Hepatocyte (in vitro differentiated cells): ENCODE measurements around the gene MATN4. TPM values are rescaled to one million over a fixed set of nuclear protein-coding genes. Genes with fewer than 3 reads are reported as not detected.

Experiments
- DNase-seq: peaks from one replicate; pipeline ENCODE4 v3.0.0-alpha.2; 2016; ENCODE audit warnings: low spot score
- H2AFZ ChIP-seq: fragments of 200-600 bp; sonication (generic); 2 replicates; pipeline ENCODE4 v1.6.0; 2016; ENCODE audit warnings: antibody characterized with exemption, mild to moderate bottlenecking
- H3K27ac ChIP-seq: fragments of 200-600 bp; sonication (generic); 2 replicates; pipeline ENCODE4 v1.5.1; 2016; ENCODE audit warnings: mild to moderate bottlenecking
- H3K27me3 ChIP-seq: fragments of 200-600 bp; sonication (generic); 2 replicates; pipeline ENCODE4 v1.6.1; 2016
- H3K36me3 ChIP-seq: fragments of 200-600 bp; sonication (generic); replicated peaks from 2 replicates; pipeline ENCODE4 v1.5.1; 2016; ENCODE audit warnings: low read depth; ENCODE audit not compliant: insufficient read depth
- H3K4me1 ChIP-seq: fragments of 200-600 bp; sonication (generic); 2 replicates; pipeline ENCODE4 v1.5.1; 2016; ENCODE audit warnings: mild to moderate bottlenecking, moderate library complexity; ENCODE audit not compliant: insufficient read depth
- H3K4me2 ChIP-seq: fragments of 200-600 bp; sonication (generic); 2 replicates; pipeline ENCODE4 v1.6.0; 2016
- H3K4me3 ChIP-seq: fragments of 200-600 bp; sonication (generic); 2 replicates; pipeline ENCODE4 v1.5.1; 2016; ENCODE audit warnings: mild to moderate bottlenecking
- H3K79me2 ChIP-seq: fragments of 200-600 bp; sonication (generic); 2 replicates; pipeline ENCODE4 v1.6.0; 2017; ENCODE audit warnings: mild to moderate bottlenecking
- H3K9me2 ChIP-seq: fragments of 200-600 bp; sonication (generic); replicated peaks from 2 replicates; pipeline ENCODE4 v1.6.0; 2017; ENCODE audit warnings: mild to moderate bottlenecking; ENCODE audit not compliant: insufficient read depth
- H3K9me3 ChIP-seq: fragments of 200-600 bp; sonication (generic); 2 replicates; pipeline ENCODE4 v1.5.1; 2016; ENCODE audit warnings: low read depth, mild to moderate bottlenecking
- H4K20me1 ChIP-seq: fragments of 200-600 bp; sonication (generic); 2 replicates; pipeline ENCODE4 v1.6.0; 2016; ENCODE audit warnings: mild to moderate bottlenecking; ENCODE audit not compliant: insufficient read depth, poor library complexity, severe bottlenecking
- CTCF ChIP-seq: fragments of 200-600 bp; sonication (generic); IDR thresholded peaks from 2 replicates; pipeline ENCODE4 v1.5.1; 2016; ENCODE audit warnings: antibody characterized with exemption, mild to moderate bottlenecking; ENCODE audit not compliant: poor library complexity
- EZH2 ChIP-seq: fragments of 200-600 bp; sonication (generic); IDR thresholded peaks from 2 replicates; pipeline ENCODE4 v1.6.1; 2016; ENCODE audit warnings: antibody characterized with exemption, mild to moderate bottlenecking, borderline replicate concordance
- EZH2phosphoT487 ChIP-seq: fragments of 200-600 bp; sonication (generic); IDR thresholded peaks from one replicate; pipeline ENCODE4 v1.6.1; 2018; ENCODE audit warnings: antibody characterized with exemption, mild to moderate bottlenecking, low read depth, moderate library complexity; ENCODE audit not compliant: unreplicated experiment, severe bottlenecking
- WGBS: methylation state at CpG from one replicate; pipeline ENCODE4 v1.1.6; 2016; ENCODE audit warnings: low lambda C conversion rate; ENCODE audit errors: missing lambda C conversion rate; 5-methylcytosine and 5-hydroxymethylcytosine counted together
- polyA plus RNA-seq: library from polyadenylated mRNA; unstranded; fragments of >200 nt; fragmentation: Nextera tagmentation; extraction: Ambion mirVana; gene quantifications from 2 replicates; pipeline ENCODE4 v1.2.1, GENCODE V29; 2016
- total RNA-seq: library from RNA; depleted of rRNA; stranded (reverse); fragments of >200 nt; gene quantifications from 2 replicates; pipeline ENCODE4 v1.2.3, GENCODE V29; 2014

Gene MATN4
- total and polyA plus RNA-seq, 2 experiments from 2014 or later, result 0.57 TPM; not detected in 1

GRCh38 chr20:45309075-45309474, 976 bp upstream of the MATN4 start:
- H3K27me3 ChIP-seq, result no peaks in the 10 kb centered on the region
- no peaks in the 10 kb centered on the region for H3K4me1 ChIP-seq
- no peaks in the 10 kb centered on the region for H3K36me3 ChIP-seq
- no peak overlapping the region for H3K4me2 ChIP-seq
- DNase-seq, result no peak
- WGBS, result 50% methylated on average over 3 of the region's 3 CpGs
- no peaks in the 10 kb centered on the region for H4K20me1 ChIP-seq
- no peak for TF ChIP-seq EZH2phosphoT487
- TF ChIP-seq CTCF, result no peak
- TF ChIP-seq EZH2, result no peak
- no peaks in the 10 kb centered on the region for H3K79me2 ChIP-seq
- no peaks in the 10 kb centered on the region for H3K9me2 ChIP-seq
- H3K4me3 ChIP-seq, result no peak overlapping the region
- no peaks in the 10 kb centered on the region for H3K9me3 ChIP-seq
- H3K27ac ChIP-seq, result no peak overlapping the region
- H2AFZ ChIP-seq, result no peak overlapping the region

- H3K9me2 ChIP-seq, result no peaks in the 10 kb centered on the region
- H3K27ac ChIP-seq, result no peak overlapping the region
- no peak for DNase-seq
- H3K4me3 ChIP-seq, result no peak overlapping the region
- no peaks in the 10 kb centered on the region for H3K79me2 ChIP-seq
- H3K4me2 ChIP-seq, result no peak overlapping the region
- H4K20me1 ChIP-seq, result no peaks in the 10 kb centered on the region
- WGBS, result 79% methylated on average over 15 of the region's 16 CpGs
- no peak overlapping the region for H2AFZ ChIP-seq
- H3K27me3 ChIP-seq, result no peaks in the 10 kb centered on the region
- no peaks in the 10 kb centered on the region for H3K9me3 ChIP-seq
- H3K36me3 ChIP-seq, result no peaks in the 10 kb centered on the region
- TF ChIP-seq CTCF (no peak), EZH2phosphoT487 (no peak), EZH2 (no peak)
- no peaks in the 10 kb centered on the region for H3K4me1 ChIP-seq
Observed at GRCh38 chr20:45307076-45307640, 941 bp downstream of the MATN4 start.

- Histone ChIP-seq H3K4me1 (no peaks in the 10 kb centered on the region), H2AFZ (no peak within 1 kb of the TSS), H3K4me3 (no peak within 1 kb of the TSS), H4K20me1 (no peaks in the 10 kb centered on the region), H3K9me3 (no peaks in the 10 kb centered on the region), H3K27me3 (no peaks in the 10 kb centered on the region), H3K4me2 (peak within 1 kb of the TSS; percentile 20), H3K9me2 (no peaks in the 10 kb centered on the region), H3K36me3 (no peaks in the 10 kb centered on the region), H3K27ac (no peak within 1 kb of the TSS), H3K79me2 (no peaks in the 10 kb centered on the region)
- WGBS, result 46% methylated on average over 26 of the region's 41 CpGs
- TF ChIP-seq CTCF (peak; percentile 64), EZH2phosphoT487 (no peak)
- no peak for DNase-seq
Observed at GRCh38 chr20:45306431-45306982, 1.6 kb downstream of the MATN4 start, which contains the start of gene RBPJL. TSS of gene RBPJL (plus strand) at chr20:45306840. CDS start at chr20:45306923, 83 bp downstream.
